GM21619 (cell line): ENCODE results near the gene DOCK4.
A peak's percentile ranks its signal among the peaks of the same experiment; 100 is the strongest.

Experiments
- ATAC-seq: cut with Tn5 transposase; IDR thresholded peaks from one replicate; pipeline ENCODE4 v1.9.1; 2021; ENCODE audit not compliant: unreplicated experiment

DOCK4 gene

DNA sequence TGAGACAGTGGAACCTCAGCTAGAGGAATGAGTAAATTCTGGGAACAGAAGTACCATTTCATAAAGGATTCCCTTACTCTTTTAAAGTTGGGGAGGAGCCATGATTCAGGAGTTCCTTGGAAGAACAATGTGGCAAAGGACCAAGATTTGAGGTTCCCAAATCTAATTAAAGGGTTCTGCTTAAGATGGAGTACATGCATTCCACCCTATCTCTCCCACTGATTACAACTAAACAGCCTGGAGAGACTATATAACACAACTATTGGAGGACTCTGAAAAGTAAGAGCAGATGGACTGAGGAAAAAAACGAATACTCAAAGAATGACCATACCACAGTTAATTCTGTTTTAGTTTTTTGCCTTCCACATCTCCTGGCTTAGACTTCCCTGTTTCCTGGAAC is 431.0 kb downstream of the DOCK4 start:
- no peak for ATAC-seq

- ATAC-seq: no peak
Observed at GRCh38 chr7:111772716-111773115, 433.5 kb downstream of the DOCK4 start.

DNA sequence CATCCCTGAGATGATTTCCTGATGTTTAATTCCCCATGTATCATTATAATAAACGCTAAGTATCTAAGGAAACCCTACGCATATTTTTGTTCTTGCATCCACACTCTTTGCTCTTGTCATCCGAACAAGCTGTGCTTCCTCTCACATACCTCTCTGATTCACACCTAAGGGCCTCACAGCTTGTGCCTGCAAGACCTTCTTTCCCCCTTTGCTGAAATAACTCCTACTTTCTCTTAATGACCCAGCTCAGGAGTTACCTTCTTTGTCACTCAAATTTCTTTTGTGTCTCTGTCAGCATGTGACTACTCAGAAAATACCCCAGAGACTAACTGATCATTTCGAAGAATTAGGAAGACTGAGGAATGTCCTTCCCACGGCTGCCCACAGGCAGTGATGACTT is 434.6 kb downstream of the DOCK4 start:
- no peak for ATAC-seq

- ATAC-seq: no peak
Observed at GRCh38 chr7:111770116-111770515, 436.1 kb downstream of the DOCK4 start.

DNA sequence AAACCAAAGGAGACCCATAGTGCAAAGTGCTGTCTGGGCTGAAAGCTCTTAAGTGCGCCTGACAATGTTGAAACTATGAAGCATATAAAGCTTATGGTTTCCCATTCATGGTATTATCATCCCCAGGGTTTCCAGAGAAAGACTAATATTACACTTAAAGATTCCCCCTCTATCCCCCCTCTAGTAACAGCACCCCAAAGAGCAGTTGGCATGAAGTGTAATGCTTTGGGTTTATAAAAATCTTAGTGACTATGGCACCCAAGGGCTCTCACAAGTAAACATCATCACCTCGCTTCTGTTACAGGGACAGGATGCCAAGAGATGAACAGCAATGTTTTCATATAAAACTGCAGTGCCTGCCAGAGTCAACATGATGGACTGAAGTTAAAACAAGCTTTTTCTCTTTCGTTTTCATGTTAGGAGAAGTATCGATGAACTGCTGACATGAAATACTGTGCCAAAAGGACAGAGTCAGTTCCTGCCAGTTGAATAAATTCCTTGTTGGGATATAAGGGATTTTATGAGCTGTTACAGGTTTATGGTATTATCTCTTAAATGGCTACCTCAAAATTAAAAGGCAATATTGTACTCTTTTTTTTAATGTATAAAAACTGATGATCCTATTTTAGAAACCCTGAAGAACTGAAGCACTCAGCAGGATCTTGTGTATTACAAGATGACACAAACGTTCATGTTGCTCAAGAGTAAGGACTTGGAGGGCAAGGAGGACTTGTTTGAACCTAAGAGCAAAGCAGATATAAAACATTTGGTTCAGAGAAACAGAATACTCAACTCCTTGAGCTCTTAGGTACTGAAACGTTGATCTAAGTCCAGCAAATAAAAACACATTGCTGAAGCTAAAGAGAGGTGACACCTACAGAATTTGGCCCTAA is 440.2 kb downstream of the DOCK4 start:
- no peak for ATAC-seq

- ATAC-seq: no peak
Observed at GRCh38 chr7:111763221-111763801, 442.9 kb downstream of the DOCK4 start.

- ATAC-seq: no peak
Observed at GRCh38 chr7:111762799-111763198, 443.4 kb downstream of the DOCK4 start.

- ATAC-seq: no peak
Observed at GRCh38 chr7:111762211-111762610, 444.0 kb downstream of the DOCK4 start.

GRCh38 chr7:111760043-111760442 is 446.2 kb downstream of the DOCK4 start:
- no peak for ATAC-seq

DNA sequence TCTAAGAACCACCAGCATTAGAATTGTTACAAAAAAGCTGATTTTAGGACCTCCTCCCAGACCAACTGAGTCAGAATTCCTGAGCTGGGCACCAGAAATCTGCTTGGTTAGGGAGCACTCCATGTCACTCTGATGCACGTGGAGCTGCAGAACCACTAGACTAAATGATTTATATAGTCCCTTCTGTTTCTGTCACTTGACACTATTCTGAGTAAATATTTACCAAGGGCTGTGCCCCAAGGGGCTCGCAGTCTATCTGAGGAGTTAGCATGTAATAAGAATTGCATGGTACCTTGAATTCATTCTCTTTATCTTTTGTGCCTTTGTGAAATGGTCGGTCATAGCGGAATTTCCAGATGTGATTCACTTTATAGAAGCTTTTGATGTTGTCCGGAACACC is 447.9 kb downstream of the DOCK4 start:
- ATAC-seq: no peak

- ATAC-seq: no peak
Observed at GRCh38 chr7:111756687-111757178, 449.5 kb downstream of the DOCK4 start.

DNA sequence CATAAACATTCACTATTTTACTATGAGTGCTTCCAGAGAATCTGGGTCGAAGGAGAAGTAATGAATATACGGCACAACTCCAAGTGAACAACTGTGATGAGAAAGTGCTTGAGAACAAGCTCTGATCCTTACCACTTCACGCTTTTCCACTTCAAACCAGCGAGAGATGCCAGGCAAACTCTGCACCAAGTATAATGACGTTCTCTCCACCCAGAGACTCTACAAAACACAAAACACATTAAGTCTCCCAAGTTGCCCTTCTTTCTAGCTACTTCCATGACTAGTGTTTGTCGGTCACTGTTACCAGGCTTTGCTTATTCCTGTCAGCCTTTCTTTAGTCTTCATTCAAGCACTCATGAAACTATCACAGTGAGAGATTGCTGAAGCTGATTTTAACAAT is 450.8 kb downstream of the DOCK4 start:
- no peak for ATAC-seq

DNA sequence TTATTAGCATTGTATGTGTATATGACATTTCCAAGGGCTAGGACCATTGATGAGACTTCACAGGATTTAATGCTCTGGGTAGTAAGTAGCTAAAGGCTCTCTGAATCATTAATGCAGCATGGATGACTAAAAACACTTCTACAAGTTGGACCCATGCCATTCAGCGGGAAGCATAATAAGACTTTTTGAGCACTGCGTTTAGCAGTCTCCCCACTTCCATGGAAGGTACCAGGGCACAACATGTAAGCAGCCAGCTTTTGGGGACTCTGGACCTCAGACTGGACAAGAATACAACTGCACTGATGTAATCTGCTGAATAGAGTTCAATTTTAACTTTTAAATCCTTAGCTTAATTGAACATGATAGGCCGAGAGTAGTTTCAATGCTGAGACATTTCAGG is 452.2 kb downstream of the DOCK4 start:
- no peak for ATAC-seq

GRCh38 chr7:111752022-111752582 is 454.1 kb downstream of the DOCK4 start:
- ATAC-seq: peak; percentile 97

GRCh38 chr7:111750878-111751277 is 455.3 kb downstream of the DOCK4 start:
- no peak for ATAC-seq

GRCh38 chr7:111750228-111750627 is 456.0 kb downstream of the DOCK4 start:
- no peak for ATAC-seq

DNA sequence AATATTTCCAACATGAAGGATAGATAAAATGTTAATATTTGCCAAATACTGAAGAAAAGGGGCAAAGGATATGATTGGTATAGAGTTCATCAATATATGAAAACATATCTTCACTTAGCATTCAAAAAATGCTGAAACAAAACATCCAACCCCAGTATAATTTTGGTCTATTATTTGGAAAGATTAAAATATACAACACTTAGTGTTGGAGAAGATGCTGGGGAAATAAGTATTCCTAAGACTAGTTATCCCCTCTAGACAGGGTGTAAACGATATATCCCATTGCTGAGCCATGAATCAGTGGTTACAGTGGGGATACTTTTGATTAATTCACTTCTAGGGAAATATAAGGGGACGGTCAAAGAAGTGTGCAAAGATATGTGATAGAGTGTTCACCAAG is 456.6 kb downstream of the DOCK4 start:
- ATAC-seq: no peak

DNA sequence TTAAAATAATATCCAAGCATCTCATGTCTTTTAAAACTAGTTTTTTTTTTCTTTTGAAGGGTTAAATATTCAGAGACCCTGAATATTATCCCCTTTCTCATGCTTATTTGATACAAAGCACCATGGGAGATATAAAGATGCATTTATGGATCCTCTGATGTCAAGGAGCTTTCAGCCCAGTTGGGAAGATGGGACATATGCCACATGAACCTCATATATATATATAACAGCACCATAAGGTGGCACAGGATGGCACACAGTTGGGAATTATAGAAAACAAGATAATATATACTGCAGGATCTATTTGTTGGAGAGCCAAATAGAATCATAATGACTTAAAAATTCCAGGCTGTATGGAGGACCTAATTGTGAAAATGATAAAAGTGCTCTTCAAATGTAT is 458.5 kb downstream of the DOCK4 start:
- ATAC-seq: no peak

GRCh38 chr7:111746950-111747349 is 459.2 kb downstream of the DOCK4 start:
- no peak for ATAC-seq

DNA sequence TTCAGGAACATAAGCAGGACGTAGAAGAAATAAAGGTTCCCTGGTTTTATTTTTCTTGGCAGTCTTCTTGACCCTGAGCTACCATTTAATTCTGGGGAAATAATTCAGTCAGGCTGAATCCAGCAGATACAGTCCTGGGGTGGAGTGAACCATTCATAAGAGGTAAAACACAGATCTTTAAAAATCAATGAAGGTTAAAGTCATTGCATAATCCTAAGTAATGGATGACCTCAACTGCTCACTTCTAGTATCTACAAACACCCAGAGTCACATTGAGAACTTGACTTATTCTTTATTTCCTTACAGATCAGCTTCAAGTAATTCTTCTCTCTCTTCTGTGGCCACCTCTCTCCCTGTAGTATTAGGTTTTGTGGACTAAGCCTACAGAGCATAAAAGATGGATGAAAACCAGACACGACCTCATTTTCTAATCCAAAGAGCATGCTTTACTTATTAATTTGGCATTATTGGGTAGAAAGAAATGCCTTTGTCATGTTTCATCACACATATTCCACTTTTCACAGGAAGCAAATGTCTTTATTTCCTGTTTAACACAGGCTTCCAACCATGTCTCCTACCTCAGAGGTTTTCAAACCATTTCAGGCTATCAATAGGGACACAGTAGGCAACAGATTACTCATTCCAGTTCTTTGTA is 461.6 kb downstream of the DOCK4 start:
- no peak for ATAC-seq

DNA sequence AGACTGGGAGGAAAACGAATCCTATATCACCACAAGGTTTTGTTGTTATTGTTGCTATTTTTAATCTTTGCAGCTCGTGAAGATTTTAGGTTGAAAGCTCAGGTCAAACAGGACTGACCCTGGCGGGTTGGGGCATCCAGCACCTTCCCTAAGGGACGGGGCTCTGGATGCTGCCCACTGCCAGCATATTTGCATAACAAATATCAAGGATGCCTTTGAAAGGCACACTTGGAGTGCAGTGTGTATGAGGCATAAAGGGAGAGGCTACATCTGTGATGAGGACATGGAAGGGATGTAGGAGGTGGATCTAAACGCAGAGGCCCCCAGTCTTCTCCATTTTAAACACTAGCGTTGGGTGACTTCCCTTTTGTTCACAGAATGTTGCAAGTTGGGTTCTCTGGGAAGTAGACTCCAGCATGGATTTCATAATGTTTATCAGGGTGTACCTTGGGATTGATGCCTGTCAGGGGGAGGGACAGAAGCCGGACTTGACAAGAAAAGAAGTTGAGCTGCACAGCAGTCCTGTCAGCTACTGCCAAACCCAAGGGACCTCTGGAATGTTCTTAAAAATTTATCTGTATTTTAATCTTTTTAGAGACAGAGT is 462.9 kb downstream of the DOCK4 start:
- no peak for ATAC-seq
